GM18505 (cell line): ENCODE data around the gene PIAS1.
"Not testable (repeated sequence)": the region's sequence is repeated elsewhere in the genome, so short reads cannot be mapped to it uniquely, and the experiment has no call there.

Experiments
- ATAC-seq: cut with Tn5 transposase; IDR thresholded peaks from one replicate; pipeline ENCODE4 v1.9.1; 2021; ENCODE audit not compliant: unreplicated experiment
- POLR2A ChIP-seq: IDR thresholded peaks from 4 replicates; pipeline ENCODE4 v1.6.1; 2011; ENCODE audit warnings: borderline replicate concordance; ENCODE audit not compliant: insufficient read depth, insufficient read length; ENCODE audit errors: extremely low read depth

Gene PIAS1

GRCh38 chr15:68206711-68207151, 152.6 kb downstream of the PIAS1 start:
- no peak for TF ChIP-seq POLR2A
- ATAC-seq: no peak

GRCh38 chr15:68207176-68207935, 153.2 kb downstream of the PIAS1 start:
- no peak for ATAC-seq
- TF ChIP-seq POLR2A: no peak

GRCh38 chr15:68208136-68208535, 154.0 kb downstream of the PIAS1 start:
- TF ChIP-seq POLR2A: no peak
- no peak for ATAC-seq

GRCh38 chr15:68208636-68209240, 154.6 kb downstream of the PIAS1 start:
- no peak for ATAC-seq
- no peak for TF ChIP-seq POLR2A

- TF ChIP-seq POLR2A: no peak
- no peak for ATAC-seq
These were observed 155.2 kb downstream of the PIAS1 start for GRCh38 chr15:68209272-68209671.

- no peak for TF ChIP-seq POLR2A
- no peak for ATAC-seq
These were observed 155.8 kb downstream of the PIAS1 start for GRCh38 chr15:68209735-68210408.

- no peak for TF ChIP-seq POLR2A
- ATAC-seq: no peak
These were observed 156.3 kb downstream of the PIAS1 start for GRCh38 chr15:68210409-68210756.

GRCh38 chr15:68210821-68211655, 156.9 kb downstream of the PIAS1 start:
- ATAC-seq: no peak
- TF ChIP-seq POLR2A: no peak

- TF ChIP-seq POLR2A: no peak
- no peak for ATAC-seq
These were observed 157.7 kb downstream of the PIAS1 start for GRCh38 chr15:68211656-68212320.

- ATAC-seq: not testable (repeated sequence)
These were observed 159.4 kb downstream of the PIAS1 start for GRCh38 chr15:68213491-68213845.

- ATAC-seq: no peak
- TF ChIP-seq POLR2A: no peak
These were observed 160.1 kb downstream of the PIAS1 start for GRCh38 chr15:68213991-68214837.

- TF ChIP-seq POLR2A: no peak
- ATAC-seq: no peak
These were observed 160.7 kb downstream of the PIAS1 start for GRCh38 chr15:68214838-68215254.
